Measurements from ENCODE around the gene LPIN2.

DNA sequence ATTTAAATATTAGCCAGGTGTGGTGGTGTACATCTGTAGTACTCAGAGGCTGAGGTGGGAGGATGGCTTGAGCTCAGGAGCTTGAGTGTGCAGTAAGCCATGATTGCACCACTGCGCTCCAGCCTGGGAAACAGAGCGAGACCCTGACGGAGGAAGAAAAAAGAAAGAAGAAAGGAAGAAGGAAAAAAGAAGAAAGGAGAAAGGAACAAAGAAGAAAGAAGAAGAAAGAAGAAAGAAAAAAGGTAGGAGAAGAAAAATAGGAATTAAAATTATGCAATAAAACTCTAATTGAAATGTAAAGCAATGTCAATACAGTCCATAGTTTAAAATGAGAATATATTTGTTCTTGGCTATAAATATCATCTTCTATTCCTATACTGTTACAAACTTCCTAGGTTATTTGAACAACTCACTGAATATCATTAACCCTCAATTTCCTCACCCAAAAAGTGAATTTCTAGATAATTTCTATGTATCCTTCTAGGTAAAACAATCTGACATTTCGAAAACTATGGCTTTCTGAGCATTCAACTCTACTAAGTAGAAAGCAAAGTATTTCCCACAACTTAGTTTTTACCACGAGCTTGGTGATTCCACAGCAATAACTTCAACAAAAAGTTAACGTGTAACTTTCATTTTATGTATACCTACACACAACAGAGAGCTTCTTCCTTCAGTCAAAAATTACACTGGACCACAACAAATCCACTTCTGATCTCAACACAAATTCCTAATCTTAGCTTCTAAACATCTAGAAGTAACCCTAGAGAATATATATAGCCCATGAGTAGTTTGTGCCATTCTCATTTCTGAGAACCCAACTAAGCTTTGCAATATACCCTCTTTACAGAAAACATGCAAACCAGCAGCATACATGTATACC lies 19.7 kb downstream of the LPIN2 start:
- TF ChIP-seq CTCF (IDR thresholded peaks at IDR 0.05) (no peak), POLR2A (IDR thresholded peaks at IDR 0.05) (no peak), POLR2AphosphoS5 (IDR thresholded peaks at IDR 0.05) (no peak)

All from breast epithelium (tissue), 3 donors.